LoVo (cell line): Measurements from ENCODE around the gene KCTD2.
"Not testable (repeated sequence)": the region's sequence is repeated elsewhere in the genome, so short reads cannot be mapped to it uniquely, and the experiment has no call there.

ENCODE experiments used
- DNase-seq: peaks from one replicate; pipeline ENCODE4 v3.0.0-alpha.2; 2016; ENCODE audit warnings: low spot score

KCTD2 gene

DNA sequence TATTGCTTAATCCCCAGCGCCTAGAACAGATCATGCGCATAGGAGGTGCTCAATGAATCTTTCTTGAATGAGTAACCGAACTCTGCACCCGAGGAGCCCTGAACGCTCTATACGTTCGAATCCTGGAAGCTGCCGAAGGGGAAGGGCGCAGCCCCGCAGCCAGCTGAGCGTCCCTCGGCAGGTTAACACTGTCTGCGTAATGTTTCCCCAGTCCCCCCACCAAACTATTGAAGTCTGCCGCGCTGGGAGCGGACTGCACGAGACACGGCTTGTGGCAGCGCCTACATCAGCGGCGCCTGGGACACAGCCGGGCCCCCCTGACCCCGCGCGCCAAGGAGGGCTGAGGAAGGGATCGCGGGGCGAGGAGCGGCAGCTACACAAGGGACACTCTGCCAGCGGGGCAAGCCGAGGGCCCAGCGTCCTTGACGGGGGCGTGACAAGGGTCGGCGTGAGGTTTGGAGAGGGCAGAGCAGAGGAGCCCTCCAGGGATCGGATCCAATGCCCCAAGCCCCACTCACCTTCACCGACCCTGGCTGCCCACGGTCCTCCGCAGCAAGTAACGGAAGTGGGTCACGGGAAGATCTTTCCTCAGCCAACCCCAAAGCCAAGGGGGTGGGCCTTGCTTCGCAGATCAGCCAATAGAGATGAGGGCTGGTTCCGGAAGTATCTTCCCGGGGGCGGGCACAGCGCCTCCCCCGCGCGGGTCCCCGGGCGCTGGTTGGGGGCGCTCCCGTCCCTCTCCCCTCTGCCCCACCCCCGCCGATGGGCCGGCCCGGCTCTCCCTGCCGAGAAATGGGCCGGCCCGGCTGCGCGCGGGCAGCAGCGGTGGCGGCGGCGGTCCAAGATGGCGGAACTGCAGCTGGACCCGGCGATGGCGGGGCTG lies at the start of gene KCTD2, which contains the start of gene ATP5PD:
KCTD2 (plus strand) TSS at position 819 of the 883 bp plus-strand sequence; CDS start at position 845, 26 bp downstream.
ATP5PD (minus strand) TSS at position 563 of the 883 bp plus-strand sequence. CDS start 4,319 bp downstream, outside the sequence.
- peak; percentile 94 for DNase-seq

DNA sequence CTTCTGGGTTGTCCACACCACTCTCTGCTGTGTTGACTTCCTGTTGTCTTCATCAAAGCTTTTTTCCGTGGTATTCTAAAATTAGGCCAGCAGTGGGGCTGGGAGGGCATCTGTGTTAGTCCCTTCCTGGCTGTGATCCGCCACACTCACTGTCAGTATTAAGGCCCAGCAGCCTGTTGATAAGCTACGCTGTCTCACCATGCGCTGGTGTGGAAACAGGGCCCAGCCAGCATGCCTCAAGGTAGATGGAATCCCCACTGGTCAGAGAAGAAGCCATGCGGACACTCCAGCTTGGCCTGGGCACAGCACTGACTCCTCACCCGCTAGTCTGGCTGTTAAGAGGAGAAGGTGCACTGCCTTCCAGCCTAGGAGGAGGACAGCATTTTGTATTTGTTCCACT lies 48.2 kb upstream of the KCTD2 start:
- no peak for DNase-seq

- no peak for DNase-seq
Observed at GRCh38 chr17:74999523-74999922, 47.5 kb upstream of the KCTD2 start.

GRCh38 chr17:75001915-75002843 lies 44.8 kb upstream of the KCTD2 start:
- no peak for DNase-seq

DNA sequence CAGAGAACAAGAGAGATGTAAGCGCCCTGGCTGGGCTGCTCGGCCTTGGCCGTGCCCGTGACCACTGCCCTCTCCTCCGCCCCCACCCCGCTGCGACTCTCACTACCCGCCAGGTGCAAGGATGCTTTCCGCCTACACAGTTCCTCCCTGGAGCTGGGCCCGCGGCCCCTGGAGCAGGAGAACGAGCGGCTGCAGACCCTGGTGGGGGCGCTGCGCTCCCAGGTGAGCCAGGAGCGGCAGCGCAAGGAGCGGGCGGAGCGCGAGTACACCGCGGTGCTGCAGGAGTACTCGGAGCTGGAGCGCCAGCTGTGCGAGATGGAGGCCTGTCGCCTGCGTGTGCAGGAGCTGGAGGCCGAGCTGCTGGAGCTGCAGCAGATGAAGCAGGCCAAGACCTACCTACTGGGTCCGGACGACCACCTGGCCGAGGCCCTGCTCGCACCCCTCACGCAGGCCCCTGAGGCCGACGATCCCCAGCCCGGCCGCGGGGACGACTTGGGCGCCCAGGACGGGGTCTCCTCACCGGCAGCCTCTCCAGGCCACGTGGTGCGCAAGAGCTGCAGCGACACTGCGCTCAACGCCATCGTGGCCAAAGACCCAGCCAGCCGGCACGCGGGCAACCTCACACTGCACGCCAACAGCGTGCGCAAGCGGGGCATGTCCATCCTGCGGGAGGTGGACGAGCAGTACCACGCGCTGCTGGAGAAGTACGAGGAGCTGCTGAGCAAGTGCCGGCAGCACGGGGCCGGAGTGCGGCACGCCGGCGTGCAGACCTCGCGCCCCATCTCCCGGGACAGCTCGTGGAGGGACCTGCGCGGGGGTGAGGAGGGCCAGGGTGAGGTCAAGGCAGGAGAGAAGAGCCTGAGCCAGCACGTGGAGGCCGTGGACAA lies 43.7 kb upstream of the KCTD2 start:
- no peak for DNase-seq

DNA sequence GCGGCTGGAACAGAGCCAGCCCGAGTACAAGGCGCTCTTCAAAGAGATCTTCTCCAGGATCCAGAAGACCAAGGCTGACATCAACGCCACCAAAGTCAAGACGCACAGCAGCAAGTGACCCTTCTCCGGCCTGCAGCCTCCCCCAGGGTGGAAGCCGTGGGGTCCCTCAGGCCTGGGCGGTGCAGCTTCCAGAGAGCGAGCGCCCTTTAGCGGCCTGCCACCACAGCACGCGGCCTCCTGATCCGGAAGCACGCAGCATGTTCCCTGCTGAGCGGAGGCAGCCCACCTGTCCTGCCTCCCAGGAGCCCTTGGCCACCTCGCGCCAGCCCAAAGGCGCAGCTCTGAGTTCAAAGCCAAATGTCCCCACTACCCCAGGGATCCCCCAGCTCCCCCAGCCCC lies 43.1 kb upstream of the KCTD2 start:
- DNase-seq, result no peak

- DNase-seq, result no peak
Observed at GRCh38 chr17:75004371-75004770, 42.7 kb upstream of the KCTD2 start.

DNA sequence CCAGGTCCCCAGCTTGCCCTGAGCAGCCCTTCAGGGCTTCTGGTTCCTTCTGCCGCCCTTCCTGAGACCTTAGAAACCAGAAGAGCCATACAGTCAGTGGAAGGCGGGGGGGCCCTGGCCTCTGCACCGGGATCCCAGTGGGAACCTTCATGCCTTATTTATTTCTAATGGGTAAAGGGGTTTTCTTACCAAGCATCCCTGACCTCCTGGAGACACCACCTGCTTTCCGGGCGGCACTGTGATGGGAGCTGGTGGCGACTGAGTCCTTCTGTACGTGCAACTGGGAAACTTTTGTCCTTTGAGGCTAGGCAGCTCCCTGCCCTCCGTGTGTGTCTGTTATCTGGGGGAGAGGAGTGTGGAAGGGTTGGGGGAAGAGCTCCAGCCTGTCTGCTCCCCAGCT lies 41.7 kb upstream of the KCTD2 start:
- DNase-seq, result no peak

DNA sequence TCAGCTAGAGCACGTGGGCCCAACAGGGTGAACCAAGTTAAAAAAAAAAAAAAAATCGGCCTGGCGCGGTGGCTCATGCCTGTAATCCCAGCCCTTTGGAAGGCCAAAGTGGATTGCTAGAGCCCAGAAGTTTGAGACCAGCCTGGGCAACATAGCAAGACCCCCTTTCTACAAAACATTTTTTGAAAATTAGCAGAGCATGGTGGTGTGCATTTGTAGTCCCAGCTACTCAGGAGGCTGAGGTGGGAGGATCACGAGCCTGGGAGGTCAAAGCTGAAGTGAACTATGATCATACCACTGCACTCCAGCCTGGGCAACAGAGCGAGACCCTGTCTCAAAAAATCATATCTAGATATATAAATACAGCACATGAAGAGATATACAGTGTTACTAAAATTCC lies 40.9 kb upstream of the KCTD2 start:
- DNase-seq, result not testable (repeated sequence)

GRCh38 chr17:75006653-75007052 lies 40.4 kb upstream of the KCTD2 start:
- DNase-seq, result no peak

- no peak for DNase-seq
Observed at GRCh38 chr17:75008373-75008772, 38.7 kb upstream of the KCTD2 start.

DNA sequence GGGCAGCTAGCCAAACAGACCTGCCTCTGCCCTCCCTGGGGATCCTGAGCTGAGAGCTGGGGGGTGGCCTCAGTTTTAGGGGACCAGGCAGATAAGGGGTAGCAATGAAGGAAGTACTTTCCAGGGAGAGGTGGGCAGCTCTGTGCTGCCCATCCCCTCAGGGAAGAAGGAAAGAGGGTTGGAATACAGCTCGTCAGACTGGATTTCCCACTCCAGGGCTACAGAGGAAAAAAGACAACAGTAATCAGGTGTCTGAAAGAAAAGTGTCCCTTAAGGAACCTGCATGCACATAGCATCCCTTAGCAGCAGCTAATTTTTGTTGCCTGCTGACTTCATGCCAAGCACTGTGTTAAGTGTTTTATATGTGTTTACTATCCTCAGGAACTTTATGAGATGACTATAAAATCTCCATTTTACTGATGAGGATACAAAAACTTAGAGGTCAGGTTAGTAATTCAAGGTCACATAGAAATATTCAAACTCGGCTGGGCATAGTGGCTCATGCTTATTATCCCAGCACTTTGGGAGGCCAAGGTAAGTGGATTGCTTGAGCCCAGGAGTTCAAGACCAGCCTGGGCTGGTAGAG lies 37.8 kb upstream of the KCTD2 start:
- DNase-seq, result no peak

DNA sequence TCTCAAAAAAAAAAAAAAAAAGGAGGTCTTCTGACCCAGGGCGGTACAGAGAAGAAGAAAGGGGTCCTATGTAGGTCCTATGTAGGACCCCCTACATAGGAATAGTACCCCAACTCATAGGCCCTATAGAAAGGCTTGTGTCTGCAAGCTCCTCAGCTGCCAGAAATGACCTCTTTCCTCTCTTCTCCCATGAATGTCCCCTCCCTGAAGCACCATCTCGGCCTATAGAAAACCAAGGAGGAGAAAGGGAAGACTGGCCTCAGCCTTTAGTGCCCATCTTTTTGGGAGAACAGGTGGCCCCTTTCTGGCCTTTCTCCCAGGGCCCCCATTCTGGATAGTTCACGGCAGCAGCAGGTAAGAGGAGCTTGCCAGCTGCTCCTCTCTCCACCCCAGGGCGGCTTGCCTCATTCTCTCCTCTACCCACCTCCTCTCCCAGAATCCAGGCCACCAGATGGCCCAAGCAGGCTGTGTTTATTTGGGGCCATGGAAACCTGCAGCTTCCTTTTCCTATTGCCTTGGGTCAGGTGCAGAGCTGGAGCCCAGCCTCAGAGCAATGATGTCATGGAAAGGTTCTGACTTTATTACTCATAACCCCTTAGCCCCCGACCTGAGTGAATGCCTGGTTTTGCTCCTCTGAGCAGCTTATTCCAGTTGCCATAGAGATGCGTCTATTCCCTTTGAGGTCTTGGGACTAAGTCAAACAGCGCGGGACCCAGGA lies 36.2 kb upstream of the KCTD2 start:
- DNase-seq, result no peak

DNA sequence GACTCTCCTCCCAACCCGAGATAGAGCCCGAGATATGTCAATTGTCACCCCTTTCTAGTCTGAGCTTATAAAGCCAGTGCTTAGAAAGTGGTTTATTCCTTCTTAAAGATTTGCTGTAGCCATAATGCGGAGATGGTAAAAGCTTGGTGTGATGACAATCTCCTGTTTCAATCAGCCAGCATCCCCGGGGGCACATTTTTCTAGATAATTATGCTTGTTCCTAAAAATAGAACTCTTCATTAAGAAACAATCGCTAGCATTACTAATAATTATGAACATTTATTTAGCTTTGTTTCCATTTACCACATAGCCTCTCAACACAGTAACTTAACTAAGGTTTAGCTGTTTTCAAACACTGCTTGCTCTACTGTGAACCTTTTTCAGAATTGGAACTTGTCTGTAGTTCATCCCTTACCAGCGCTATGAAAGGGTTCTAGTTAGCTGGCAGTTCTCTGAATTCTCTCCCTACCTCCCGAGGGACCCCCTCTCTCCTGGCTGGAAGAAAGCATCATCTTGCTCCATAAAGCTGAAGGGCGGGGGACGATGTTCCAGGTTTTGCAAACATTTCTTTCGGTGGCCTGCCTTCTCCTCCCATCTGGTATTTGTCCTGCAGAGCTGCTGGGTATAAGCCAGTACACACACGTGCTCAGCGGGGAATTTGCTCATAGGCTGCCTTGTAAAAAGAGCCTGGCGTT lies 35.5 kb upstream of the KCTD2 start:
- DNase-seq, result peak; percentile 13

DNA sequence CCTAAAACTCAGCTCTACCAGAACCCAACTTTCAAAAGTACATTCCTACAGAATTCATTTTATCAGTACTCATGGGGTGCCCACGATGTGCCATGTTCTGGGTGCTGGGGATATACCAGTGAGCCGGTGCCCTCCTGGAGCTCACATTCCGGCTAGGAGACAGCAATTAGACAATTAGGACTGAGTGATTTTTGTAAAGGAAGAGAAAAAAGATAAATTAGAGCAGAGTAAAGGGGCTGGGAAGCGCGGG lies 35.0 kb upstream of the KCTD2 start:
- no peak for DNase-seq

GRCh38 chr17:75012346-75013091 lies 34.5 kb upstream of the KCTD2 start, which contains the start of gene MRPL58:
MRPL58 (plus strand) TSS chr17:75012670; CDS start chr17:75012687, 17 bp downstream.
- DNase-seq, result peak; percentile 89

- DNase-seq, result no peak
Observed at GRCh38 chr17:75013092-75013559, 33.9 kb upstream of the KCTD2 start.

DNA sequence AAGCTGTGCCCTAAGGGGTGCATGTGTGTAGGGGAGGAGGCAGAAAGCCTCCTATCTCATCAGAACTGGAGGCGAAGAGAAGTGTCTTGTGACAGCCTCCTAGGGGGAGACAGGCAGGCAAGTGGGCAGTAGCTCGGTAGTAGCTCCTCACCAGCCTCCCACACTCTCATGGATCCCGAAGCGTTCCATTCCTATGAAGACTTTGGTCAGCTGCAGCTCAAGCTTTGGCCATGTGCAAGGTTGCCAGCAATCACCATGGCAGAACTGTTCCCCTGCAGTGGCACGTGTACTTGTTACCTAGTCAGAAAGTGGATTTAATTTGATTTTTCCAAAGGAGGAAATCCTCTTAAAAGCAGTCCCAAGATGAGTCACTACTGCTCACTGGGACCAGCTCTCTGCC lies 27.9 kb upstream of the KCTD2 start:
- no peak for DNase-seq

GRCh38 chr17:75019710-75020109 lies 27.3 kb upstream of the KCTD2 start:
- DNase-seq, result no peak
